ENCODE measurements around the gene SPTLC3.

DNA sequence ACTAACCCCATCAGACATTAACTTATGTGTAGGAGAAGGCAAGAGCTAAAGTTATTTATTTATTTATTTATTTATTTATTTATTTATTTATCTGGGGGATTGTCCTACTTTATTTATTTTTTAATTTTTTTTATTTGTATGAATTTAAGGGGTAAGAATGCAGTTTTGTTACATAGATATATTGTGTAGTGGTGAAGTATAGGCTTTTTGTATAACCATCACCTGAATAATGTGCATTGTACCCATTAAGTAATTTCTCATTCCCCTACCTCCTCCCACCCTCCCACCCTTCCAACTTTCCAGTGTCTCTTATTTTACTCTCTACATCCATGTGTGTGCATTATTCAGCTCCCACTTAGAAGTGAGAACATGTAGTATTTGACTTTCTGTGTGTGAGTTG, 51.6 kb downstream of the SPTLC3 start:
- TF ChIP-seq POLR2A (IDR thresholded peaks at IDR 0.05): no peak
- TF ChIP-seq, protein P1, sequence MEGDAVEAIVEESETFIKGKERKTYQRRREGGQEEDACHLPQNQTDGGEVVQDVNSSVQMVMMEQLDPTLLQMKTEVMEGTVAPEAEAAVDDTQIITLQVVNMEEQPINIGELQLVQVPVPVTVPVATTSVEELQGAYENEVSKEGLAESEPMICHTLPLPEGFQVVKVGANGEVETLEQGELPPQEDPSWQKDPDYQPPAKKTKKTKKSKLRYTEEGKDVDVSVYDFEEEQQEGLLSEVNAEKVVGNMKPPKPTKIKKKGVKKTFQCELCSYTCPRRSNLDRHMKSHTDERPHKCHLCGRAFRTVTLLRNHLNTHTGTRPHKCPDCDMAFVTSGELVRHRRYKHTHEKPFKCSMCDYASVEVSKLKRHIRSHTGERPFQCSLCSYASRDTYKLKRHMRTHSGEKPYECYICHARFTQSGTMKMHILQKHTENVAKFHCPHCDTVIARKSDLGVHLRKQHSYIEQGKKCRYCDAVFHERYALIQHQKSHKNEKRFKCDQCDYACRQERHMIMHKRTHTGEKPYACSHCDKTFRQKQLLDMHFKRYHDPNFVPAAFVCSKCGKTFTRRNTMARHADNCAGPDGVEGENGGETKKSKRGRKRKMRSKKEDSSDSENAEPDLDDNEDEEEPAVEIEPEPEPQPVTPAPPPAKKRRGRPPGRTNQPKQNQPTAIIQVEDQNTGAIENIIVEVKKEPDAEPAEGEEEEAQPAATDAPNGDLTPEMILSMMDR (IDR thresholded peaks at IDR 0.05): no peak
